ENCODE results near the gene CLK4.

The CLK4 gene

DNA sequence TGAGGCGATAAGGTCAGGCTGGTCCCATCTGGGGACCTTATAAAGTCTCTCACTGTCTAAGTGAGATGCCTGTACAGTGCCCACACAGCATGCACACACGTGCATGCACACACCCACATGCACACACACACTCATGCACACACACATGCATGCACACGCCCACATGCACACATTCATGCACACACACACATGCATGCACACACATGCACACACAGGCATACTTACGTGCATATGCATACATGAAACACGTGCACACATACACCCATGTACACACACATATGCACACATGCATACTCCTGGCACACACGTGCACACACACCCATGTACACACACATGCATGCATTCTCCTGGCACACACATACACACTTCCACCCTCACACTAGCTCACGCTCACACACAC, 48.9 kb downstream of the CLK4 start:
- Histone ChIP-seq H2BK120ac (ENCODE audit: low read depth, low read length) (no peak overlapping the region), H3K4me2 (ENCODE audit: insufficient read depth, low read length, poor library complexity, severe bottlenecking) (no peak overlapping the region), H4K8ac (ENCODE audit: low read depth, low read length) (peak overlapping the region; percentile 70), H3K14ac (ENCODE audit: low read length) (peak overlapping the region; percentile 72), H3K23ac (ENCODE audit: low read depth, low read length, poor library complexity) (peak overlapping the region; percentile 83), H3K4me3 (ENCODE audit: low read length in 2 of 2) (peak overlapping the region in 1 of 2 donors; percentile 67), H3K9ac (ENCODE audit: low read depth, low read length, poor library complexity) (peak overlapping the region; percentile 64), H3K4ac (ENCODE audit: low read length) (no peak overlapping the region), H3K27ac (replicated peaks; ENCODE audit: low read length) (peak overlapping the region; percentile 1), H2AK5ac (ENCODE audit: low read depth, low read length) (peak overlapping the region; percentile 24), H3K9me3 (replicated peaks in 1 of 2; ENCODE audit: control insufficient read depth in 2 of 2, insufficient read depth in 1 of 2, low read depth in 1 of 2, low read length in 2 of 2) (peaks cover 3 to 6% of the 10 kb centered on the region in 2 donors), H4K91ac (ENCODE audit: low read depth, low read length, poor library complexity) (no peak overlapping the region), H3K18ac (ENCODE audit: low read length) (peak overlapping the region; percentile 74), H3K4me1 (ENCODE audit: control insufficient read depth in 2 of 2, insufficient read depth in 1 of 2, low read depth in 1 of 2, low read length in 2 of 2) (peaks cover 0 to 4% of the 10 kb centered on the region in 2 donors), H3K27me3 (ENCODE audit: control insufficient read depth in 3 of 3, insufficient read depth in 3 of 3, low read depth in 1 of 3, low read length in 3 of 3) (peaks cover 0 to 16% (median 0%) of the 10 kb centered on the region in 3 experiments), H3K79me1 (ENCODE audit: low read depth, low read length) (no peaks in the 10 kb centered on the region), H3K36me3 (replicated peaks in 1 of 2; ENCODE audit: control insufficient read depth in 2 of 2, insufficient read depth in 2 of 2, low read length in 2 of 2) (peaks cover 0 to 3% of the 10 kb centered on the region in 2 donors), H2AFZ (ENCODE audit: low read length) (no peak overlapping the region), H2BK12ac (ENCODE audit: low read length) (peak overlapping the region; percentile 35), H2BK15ac (ENCODE audit: low read length) (no peak overlapping the region), H2BK5ac (ENCODE audit: low read length) (no peak overlapping the region)
- DNase-seq (ENCODE audit: low spot score) = no peak
- no CpG with 5 or more reads among the region's 7 CpGs for WGBS, 2 donors (ENCODE audit: extremely low coverage in 2 of 2, insufficient read length in 2 of 2, insufficient replicate concordance in 1 of 2)

DNA sequence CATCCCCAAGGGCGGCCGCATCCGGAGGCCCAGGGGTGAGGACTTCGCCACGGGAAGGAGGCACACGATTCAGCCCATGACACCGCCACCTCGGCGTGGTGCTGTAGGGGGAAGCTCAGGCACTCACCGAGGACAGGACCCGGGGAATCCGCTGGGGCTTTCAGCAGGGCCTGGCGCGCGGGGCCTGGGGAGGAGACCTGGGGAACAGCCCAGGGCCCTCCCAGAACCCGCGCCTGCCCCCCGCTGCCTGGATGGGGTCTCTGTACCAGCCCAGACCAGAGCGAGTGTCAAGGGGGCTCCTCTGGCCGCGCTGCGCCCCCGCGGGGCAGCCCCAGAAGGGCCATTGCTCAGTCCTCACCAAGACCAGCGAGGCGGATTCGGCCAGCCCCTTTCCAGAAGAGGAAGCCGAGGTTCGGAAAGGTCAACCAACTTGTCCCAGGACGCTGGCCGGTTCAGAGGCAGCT, 49.4 kb downstream of the CLK4 start:
- Histone ChIP-seq H3K27me3 (ENCODE audit: control insufficient read depth in 3 of 3, insufficient read depth in 3 of 3, low read depth in 1 of 3, low read length in 3 of 3) (peaks cover 0 to 16% (median 0%) of the 10 kb centered on the region in 3 experiments), H3K27ac (replicated peaks; ENCODE audit: low read length) (no peak overlapping the region), H3K36me3 (replicated peaks in 1 of 2; ENCODE audit: control insufficient read depth in 2 of 2, insufficient read depth in 2 of 2, low read length in 2 of 2) (peaks cover 0 to 3% of the 10 kb centered on the region in 2 donors), H2BK15ac (ENCODE audit: low read length) (peak overlapping the region; percentile 92), H2BK12ac (ENCODE audit: low read length) (peak overlapping the region; percentile 92), H4K8ac (ENCODE audit: low read depth, low read length) (no peak overlapping the region), H4K91ac (ENCODE audit: low read depth, low read length, poor library complexity) (no peak overlapping the region), H3K9ac (ENCODE audit: low read depth, low read length, poor library complexity) (peak overlapping the region; percentile 85), H3K4me2 (ENCODE audit: insufficient read depth, low read length, poor library complexity, severe bottlenecking) (peak overlapping the region; percentile 61), H2AK5ac (ENCODE audit: low read depth, low read length) (peak overlapping the region; percentile 45), H3K9me3 (replicated peaks in 1 of 2; ENCODE audit: control insufficient read depth in 2 of 2, insufficient read depth in 1 of 2, low read depth in 1 of 2, low read length in 2 of 2) (peaks cover 6 to 9% of the 10 kb centered on the region in 2 donors), H2BK120ac (ENCODE audit: low read depth, low read length) (peak overlapping the region; percentile 52), H3K23ac (ENCODE audit: low read depth, low read length, poor library complexity) (peak overlapping the region; percentile 83), H3K4me3 (ENCODE audit: low read length in 2 of 2) (peak overlapping the region in 1 of 2 donors; percentile 76), H3K18ac (ENCODE audit: low read length) (peak overlapping the region; percentile 96), H3K79me1 (ENCODE audit: low read depth, low read length) (no peaks in the 10 kb centered on the region), H2AFZ (ENCODE audit: low read length) (no peak overlapping the region), H3K4me1 (ENCODE audit: control insufficient read depth in 2 of 2, insufficient read depth in 1 of 2, low read depth in 1 of 2, low read length in 2 of 2) (peaks cover 0 to 4% of the 10 kb centered on the region in 2 donors), H3K14ac (ENCODE audit: low read length) (peak overlapping the region; percentile 28), H3K4ac (ENCODE audit: low read length) (peak overlapping the region; percentile 71), H2BK5ac (ENCODE audit: low read length) (peak overlapping the region; percentile 69)
- DNase-seq (ENCODE audit: low spot score) = peak; percentile 37
- no CpG with 5 or more reads among the region's 31 CpGs for WGBS, 2 donors (ENCODE audit: extremely low coverage in 2 of 2, insufficient read length in 2 of 2, insufficient replicate concordance in 1 of 2)

DNA sequence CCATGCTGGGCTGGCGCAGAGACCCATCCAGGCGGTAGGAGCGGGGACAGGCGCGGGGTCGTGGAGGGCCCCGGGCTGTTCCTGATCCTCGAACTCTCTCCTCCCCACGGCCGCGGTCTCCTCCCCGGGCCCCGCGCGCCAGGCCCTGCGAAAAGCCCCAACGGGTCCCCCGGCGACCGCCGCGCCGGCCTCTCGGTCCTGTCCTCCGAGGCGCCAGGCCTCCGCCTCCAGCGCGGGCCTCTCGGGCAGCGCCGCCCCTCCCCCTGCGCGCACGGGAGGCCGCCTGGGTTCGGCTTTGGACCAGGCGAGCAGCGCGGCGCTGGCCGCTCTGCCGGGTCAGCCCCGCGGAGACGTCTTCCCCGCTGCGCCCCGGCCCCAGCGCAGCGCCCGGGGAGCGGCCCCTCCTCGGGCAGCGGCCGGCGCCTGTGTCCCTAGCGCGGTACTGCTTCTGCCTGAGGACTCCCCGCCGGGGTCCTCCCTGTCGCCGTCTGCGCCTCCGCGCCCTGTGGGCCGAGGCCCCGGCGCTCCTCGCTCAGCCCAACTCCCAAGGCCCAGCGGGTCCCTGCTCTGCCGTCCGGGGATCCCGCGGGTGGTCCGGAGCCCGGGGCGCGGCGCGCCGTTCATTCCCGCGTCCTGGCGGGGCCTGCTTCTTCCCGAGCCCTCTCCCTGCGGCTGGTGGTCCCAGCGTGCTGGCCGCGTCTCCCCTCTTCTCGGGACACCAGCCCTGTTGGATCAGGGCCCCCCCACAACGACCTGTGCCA, 50.1 kb downstream of the CLK4 start:
- Histone ChIP-seq H4K8ac (ENCODE audit: low read depth, low read length) (no peak overlapping the region), H3K79me1 (ENCODE audit: low read depth, low read length) (no peaks in the 10 kb centered on the region), H4K91ac (ENCODE audit: low read depth, low read length, poor library complexity) (no peak overlapping the region), H2AK5ac (ENCODE audit: low read depth, low read length) (peak overlapping the region; percentile 45), H2BK12ac (ENCODE audit: low read length) (peak overlapping the region; percentile 92), H3K23ac (ENCODE audit: low read depth, low read length, poor library complexity) (peak overlapping the region; percentile 62), H3K27ac (replicated peaks; ENCODE audit: low read length) (no peak overlapping the region), H3K4ac (ENCODE audit: low read length) (peak overlapping the region; percentile 71), H3K4me2 (ENCODE audit: insufficient read depth, low read length, poor library complexity, severe bottlenecking) (peak overlapping the region; percentile 61), H3K18ac (ENCODE audit: low read length) (peak overlapping the region; percentile 96), H2BK120ac (ENCODE audit: low read depth, low read length) (peak overlapping the region; percentile 52), H2BK5ac (ENCODE audit: low read length) (peak overlapping the region; percentile 69), H3K14ac (ENCODE audit: low read length) (peak overlapping the region; percentile 28), H3K9me3 (replicated peaks in 1 of 2; ENCODE audit: control insufficient read depth in 2 of 2, insufficient read depth in 1 of 2, low read depth in 1 of 2, low read length in 2 of 2) (peaks cover 6 to 10% of the 10 kb centered on the region in 2 donors), H2BK15ac (ENCODE audit: low read length) (peak overlapping the region; percentile 92), H3K9ac (ENCODE audit: low read depth, low read length, poor library complexity) (peak overlapping the region; percentile 85), H3K27me3 (ENCODE audit: control insufficient read depth in 3 of 3, insufficient read depth in 3 of 3, low read depth in 1 of 3, low read length in 3 of 3) (peaks cover 0 to 16% (median 0%) of the 10 kb centered on the region in 3 experiments), H3K36me3 (replicated peaks in 1 of 2; ENCODE audit: control insufficient read depth in 2 of 2, insufficient read depth in 2 of 2, low read length in 2 of 2) (peaks cover 0 to 3% of the 10 kb centered on the region in 2 donors), H3K4me3 (ENCODE audit: low read length in 2 of 2) (peak overlapping the region in 1 of 2 donors; percentile 76), H3K4me1 (ENCODE audit: control insufficient read depth in 2 of 2, insufficient read depth in 1 of 2, low read depth in 1 of 2, low read length in 2 of 2) (peaks cover 0 to 4% of the 10 kb centered on the region in 2 donors), H2AFZ (ENCODE audit: low read length) (no peak overlapping the region)
- no CpG with 5 or more reads among the region's 92 CpGs for WGBS, 2 donors (ENCODE audit: extremely low coverage in 2 of 2, insufficient read length in 2 of 2, insufficient replicate concordance in 1 of 2)
- peak; percentile 33 for DNase-seq (ENCODE audit: low spot score)

- Histone ChIP-seq H4K8ac (ENCODE audit: low read depth, low read length) (no peak overlapping the region), H2BK15ac (ENCODE audit: low read length) (no peak overlapping the region), H3K4ac (ENCODE audit: low read length) (no peak overlapping the region), H3K14ac (ENCODE audit: low read length) (no peak overlapping the region), H4K91ac (ENCODE audit: low read depth, low read length, poor library complexity) (no peak overlapping the region), H3K79me1 (ENCODE audit: low read depth, low read length) (no peaks in the 10 kb centered on the region), H3K23ac (ENCODE audit: low read depth, low read length, poor library complexity) (no peak overlapping the region), H2AK5ac (ENCODE audit: low read depth, low read length) (no peak overlapping the region), H3K4me3 (ENCODE audit: low read length in 2 of 2) (no peak overlapping the region), H3K18ac (ENCODE audit: low read length) (no peak overlapping the region), H3K9me3 (replicated peaks in 1 of 2; ENCODE audit: control insufficient read depth in 2 of 2, insufficient read depth in 1 of 2, low read depth in 1 of 2, low read length in 2 of 2) (peaks cover 6 to 13% of the 10 kb centered on the region in 2 donors), H3K9ac (ENCODE audit: low read depth, low read length, poor library complexity) (no peak overlapping the region), H3K27me3 (ENCODE audit: control insufficient read depth in 3 of 3, insufficient read depth in 3 of 3, low read depth in 1 of 3, low read length in 3 of 3) (peaks cover 0 to 16% (median 0%) of the 10 kb centered on the region in 3 experiments), H3K4me1 (ENCODE audit: control insufficient read depth in 2 of 2, insufficient read depth in 1 of 2, low read depth in 1 of 2, low read length in 2 of 2) (peaks cover 0 to 4% of the 10 kb centered on the region in 2 donors), H2BK12ac (ENCODE audit: low read length) (no peak overlapping the region), H2AFZ (ENCODE audit: low read length) (no peak overlapping the region), H3K36me3 (replicated peaks in 1 of 2; ENCODE audit: control insufficient read depth in 2 of 2, insufficient read depth in 2 of 2, low read length in 2 of 2) (peaks cover 0 to 3% of the 10 kb centered on the region in 2 donors), H3K27ac (replicated peaks; ENCODE audit: low read length) (no peak overlapping the region), H2BK5ac (ENCODE audit: low read length) (no peak overlapping the region), H2BK120ac (ENCODE audit: low read depth, low read length) (no peak overlapping the region), H3K4me2 (ENCODE audit: insufficient read depth, low read length, poor library complexity, severe bottlenecking) (no peak overlapping the region)
- DNase-seq (ENCODE audit: low spot score) = no peak
- no CpG with 5 or more reads among the region's 7 CpGs for WGBS, 2 donors (ENCODE audit: extremely low coverage in 2 of 2, insufficient read length in 2 of 2, insufficient replicate concordance in 1 of 2)
These were observed 53.6 kb downstream of the CLK4 start for GRCh38 chr5:178573216-178573615.

All from neuronal stem cell (in vitro differentiated cells).